Measurements from ENCODE around the gene S100A16.

S100A16 gene

DNA sequence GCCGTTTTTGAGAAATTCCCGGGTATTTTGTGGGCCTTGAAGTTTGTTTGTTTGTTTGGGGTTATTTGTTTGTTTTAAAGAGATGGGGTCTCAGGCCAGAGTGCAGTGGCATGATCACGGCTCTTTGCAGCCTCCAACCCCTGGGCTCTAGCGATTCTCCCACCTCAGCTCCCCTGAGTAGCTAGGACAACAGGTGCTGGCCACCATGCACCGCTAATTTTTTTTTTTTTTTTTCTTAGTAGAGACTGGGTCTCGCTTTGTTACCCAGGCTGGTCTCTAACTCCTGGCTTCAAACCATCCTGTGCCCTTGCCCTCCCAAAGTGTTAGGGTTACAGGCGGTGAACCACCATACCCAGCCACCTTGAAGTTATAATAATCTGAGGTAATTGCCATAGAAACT lies 22.9 kb upstream of the S100A16 start:
- no peak for DNase-seq

GRCh38 chr1:153633754-153634665 lies 21.1 kb upstream of the S100A16 start, which contains the start of gene CHTOP:
Gene CHTOP (plus strand): TSS chr1:153634066. CDS start chr1:153636589, 2,523 bp downstream.
- peak; percentile 97 for DNase-seq

DNA sequence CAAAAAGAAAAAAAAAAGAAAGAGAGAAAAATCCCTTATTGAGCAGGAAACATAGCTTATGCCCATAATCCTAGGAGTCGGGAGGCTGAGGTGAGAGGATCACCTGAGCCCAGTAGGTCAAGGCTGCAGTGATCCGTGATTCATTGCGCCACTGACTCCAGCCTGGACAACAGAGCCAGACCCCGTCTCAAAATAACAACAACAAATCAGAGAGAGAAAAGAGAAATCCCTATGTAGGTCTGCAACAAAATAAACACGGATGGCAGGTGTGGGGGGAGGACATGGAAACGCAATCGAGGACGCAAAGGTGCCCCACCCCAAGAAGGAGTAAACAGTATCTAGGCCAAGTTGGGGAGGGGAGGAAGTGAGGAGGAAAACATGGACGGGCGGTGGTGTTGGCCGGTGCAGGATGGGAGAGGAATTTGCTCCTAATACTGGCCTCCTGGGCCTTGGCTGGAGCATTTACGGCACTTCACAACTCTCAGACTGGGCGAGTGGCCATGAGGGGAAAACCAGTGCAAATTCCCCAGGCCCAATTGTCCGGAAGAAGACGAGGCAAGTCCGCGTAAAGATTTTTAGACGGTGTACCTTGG lies 20.3 kb upstream of the S100A16 start:
- DNase-seq: no peak

DNA sequence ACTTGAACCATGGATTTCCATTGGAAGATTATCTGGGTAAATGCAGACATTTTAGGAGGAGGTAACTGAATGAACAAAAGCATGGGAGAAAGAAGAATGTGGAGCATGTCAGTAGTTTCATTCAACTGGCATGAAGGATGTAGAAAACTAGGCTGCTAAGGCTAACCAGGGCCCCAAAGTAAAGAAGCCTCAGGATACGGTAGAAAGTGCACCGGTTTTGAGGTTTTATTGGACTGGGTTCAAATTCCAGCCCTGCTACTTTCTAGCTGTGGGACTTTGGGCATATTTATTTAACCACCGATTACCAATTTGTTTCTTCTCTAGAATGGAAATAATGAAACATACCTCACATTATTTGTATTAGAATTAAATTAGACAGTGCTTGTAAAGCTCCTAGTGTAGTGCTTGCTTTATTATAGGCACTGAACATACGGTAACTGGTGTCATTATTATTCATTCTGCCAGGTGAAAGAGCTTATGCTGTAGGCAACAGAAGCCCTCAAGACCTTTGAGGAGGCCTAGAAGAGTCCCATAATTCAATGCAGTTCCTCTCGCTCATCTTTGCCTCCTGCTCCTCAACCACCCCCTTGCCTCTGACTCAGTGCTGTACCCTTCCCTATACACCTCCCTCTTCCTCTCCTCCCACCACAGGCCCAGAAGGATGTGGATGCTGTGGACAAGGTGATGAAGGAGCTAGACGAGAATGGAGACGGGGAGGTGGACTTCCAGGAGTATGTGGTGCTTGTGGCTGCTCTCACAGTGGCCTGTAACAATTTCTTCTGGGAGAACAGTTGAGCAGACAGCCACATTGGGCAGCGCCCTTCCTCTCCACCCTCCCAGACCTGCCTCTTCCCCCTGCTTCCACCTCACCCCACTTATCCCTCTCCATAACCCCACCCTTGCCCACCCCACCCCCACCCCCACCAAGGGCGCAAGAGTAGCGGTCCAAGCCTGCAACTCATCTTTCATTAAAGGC lies 18.4 kb upstream of the S100A16 start:
- no peak for DNase-seq

- DNase-seq: no peak
Observed at GRCh38 chr1:153630384-153630783, 17.4 kb upstream of the S100A16 start.

DNA sequence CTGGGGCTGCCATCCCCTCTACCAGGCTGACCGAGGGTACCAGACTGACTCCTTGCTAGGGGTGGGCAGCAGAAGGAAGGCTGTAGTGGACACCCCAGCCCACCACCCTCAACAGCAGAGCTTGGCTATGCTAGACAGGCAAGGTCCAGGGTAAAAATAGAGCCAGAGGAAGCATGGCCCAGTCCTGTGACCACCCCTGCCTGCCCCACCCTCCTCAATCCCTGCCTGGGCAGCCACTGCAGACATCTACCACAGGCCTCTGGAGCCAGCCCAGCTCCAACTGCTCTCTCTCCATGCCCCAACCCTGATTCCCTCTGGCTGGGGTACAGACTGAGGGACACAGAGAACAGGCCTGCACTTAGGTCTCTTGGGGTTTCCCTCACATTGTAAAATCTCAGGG lies 17.0 kb upstream of the S100A16 start:
- DNase-seq: no peak

DNA sequence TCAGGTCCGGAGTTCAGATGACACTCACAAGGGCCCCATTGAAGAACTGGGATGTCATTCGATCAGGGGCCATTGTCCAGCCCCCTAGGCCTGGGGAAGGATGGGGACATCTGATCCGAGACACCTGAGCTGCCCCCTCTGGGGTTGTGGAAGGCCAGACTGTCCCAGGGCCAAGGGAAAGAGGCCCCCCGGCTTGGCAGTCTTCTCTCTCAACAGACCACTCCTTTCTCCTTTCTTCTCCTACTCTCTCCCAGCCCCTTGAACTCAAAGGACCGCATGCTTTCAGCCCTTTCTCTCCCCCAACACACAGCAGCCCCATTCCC lies 16.4 kb upstream of the S100A16 start:
- no peak for DNase-seq

GRCh38 chr1:153628638-153629342 lies 15.9 kb upstream of the S100A16 start:
- no peak for DNase-seq

DNA sequence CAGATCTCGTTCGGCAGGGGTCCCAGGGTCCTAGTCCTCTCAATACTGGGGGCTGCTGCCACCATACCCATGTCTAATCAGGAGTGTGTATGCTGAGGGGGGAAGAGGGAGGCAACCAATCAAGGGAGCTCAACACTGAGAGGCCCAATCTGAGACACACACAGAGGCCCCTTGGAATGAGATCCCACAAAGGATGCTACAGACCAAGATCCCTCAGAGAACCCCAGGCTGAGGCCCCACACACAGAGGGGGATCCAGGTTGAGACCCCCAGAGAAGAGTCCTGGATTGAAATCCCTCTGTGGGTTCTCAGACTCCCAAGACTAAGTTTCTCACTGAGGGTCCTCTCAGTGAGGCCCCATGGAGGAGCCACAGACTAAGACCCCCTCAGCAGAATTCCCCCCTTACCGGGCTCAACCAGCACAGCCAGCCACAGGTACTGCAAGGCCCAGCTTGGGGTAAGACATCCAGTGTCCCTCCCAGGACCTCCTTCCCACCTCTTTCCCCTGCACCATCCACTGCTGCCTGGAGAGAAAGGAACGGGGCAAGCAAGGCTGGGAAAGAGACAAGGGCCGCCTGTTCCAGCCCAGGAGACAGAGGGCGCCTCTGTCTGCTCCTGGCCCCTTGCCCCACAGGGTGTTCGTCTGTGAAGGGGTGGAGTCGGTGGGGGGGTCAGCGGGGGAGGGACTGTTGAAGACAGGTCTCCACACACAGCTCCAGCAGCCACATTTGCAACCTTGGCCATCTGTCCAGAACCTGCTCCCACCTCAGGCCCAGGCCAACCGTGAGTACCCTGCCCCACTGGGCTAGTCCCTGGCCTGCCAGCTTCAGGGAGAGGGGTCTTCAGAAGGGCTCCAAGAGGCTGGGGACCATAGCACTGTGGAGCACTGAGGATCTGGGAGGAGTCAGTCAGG lies 15.0 kb upstream of the S100A16 start, which contains the start of gene S100A1:
Gene S100A1, plus strand, starts transcription at position 720 of the 912 bp plus-strand sequence. CDS start 2,088 bp downstream, outside the sequence.
- DNase-seq: no peak

GRCh38 chr1:153626904-153627714 lies 14.2 kb upstream of the S100A16 start, which contains the start of gene S100A13:
Gene S100A13 (minus strand): TSS chr1:153627505. CDS start chr1:153626472, 1,033 bp downstream.
- DNase-seq: no peak

- DNase-seq: no peak
Observed at GRCh38 chr1:153626477-153626903, 13.6 kb upstream of the S100A16 start.

- no peak for DNase-seq
Observed at GRCh38 chr1:153624965-153625611, 12.2 kb upstream of the S100A16 start.

DNA sequence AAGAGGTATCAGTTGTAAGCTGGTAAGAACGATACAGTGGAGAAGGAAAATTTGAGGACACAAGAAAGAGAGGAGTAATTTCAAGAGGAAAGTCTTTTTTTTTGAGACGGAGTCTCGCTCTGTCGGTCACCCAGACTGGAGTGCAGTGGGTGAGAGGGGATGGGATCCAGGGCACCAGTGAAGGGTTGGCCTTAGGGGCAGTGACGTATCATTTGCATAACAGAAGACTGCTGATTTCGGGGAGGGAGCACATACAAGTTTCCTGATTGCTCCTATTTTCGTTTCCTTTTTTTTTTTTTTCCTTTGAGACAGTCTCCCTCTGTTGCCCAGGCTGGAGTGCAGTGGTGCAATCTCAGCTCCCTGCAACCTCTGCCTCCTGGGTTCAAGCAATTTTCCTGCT lies 10.2 kb upstream of the S100A16 start:
- DNase-seq: no peak

- DNase-seq: no peak
Observed at GRCh38 chr1:153619171-153619570, 6.2 kb upstream of the S100A16 start.

GRCh38 chr1:153617663-153618062 lies 4.7 kb upstream of the S100A16 start:
- DNase-seq: peak; percentile 61

GRCh38 chr1:153616917-153617311 lies 4.0 kb upstream of the S100A16 start:
- DNase-seq: no peak

GRCh38 chr1:153616144-153616916 lies 3.4 kb upstream of the S100A16 start, which contains the start of gene S100A14:
Gene S100A14 (minus strand): TSS chr1:153616325. CDS start chr1:153615858, 467 bp downstream.
- no peak for DNase-seq

GRCh38 chr1:153615406-153615805 lies 2.5 kb upstream of the S100A16 start:
- no peak for DNase-seq

- DNase-seq: no peak
Observed at GRCh38 chr1:153614906-153615305, 2.0 kb upstream of the S100A16 start.
